ENCODE measurements around the gene ZMAT5.

The ZMAT5 gene

GRCh38 chr22:29799217-29799680 is 32.4 kb upstream of the ZMAT5 start:
- Histone ChIP-seq H3K27me3 (ENCODE audit: insufficient read depth, low read length) (no peaks in the 10 kb centered on the region), H3K36me3 (ENCODE audit: insufficient read depth, low read length) (peaks cover 72% of the 10 kb centered on the region), H3K9me3 (ENCODE audit: low read length) (no peaks in the 10 kb centered on the region), H3K4me1 (ENCODE audit: insufficient read depth, low read length) (no peaks in the 10 kb centered on the region), H2AFZ (ENCODE audit: low read depth, low read length) (no peak overlapping the region), H3K4me3 (ENCODE audit: low read length) (no peak overlapping the region)

- Histone ChIP-seq H3K36me3 (ENCODE audit: insufficient read depth, low read length) (peaks cover 69% of the 10 kb centered on the region), H3K4me3 (ENCODE audit: low read length) (no peak overlapping the region)
Observed at GRCh38 chr22:29798801-29799200, 32.0 kb upstream of the ZMAT5 start.

GRCh38 chr22:29798318-29798717 is 31.5 kb upstream of the ZMAT5 start:
- Histone ChIP-seq H3K4me3 (ENCODE audit: low read length) (no peak overlapping the region), H2AFZ (ENCODE audit: low read depth, low read length) (no peak overlapping the region), H3K9me3 (ENCODE audit: low read length) (no peaks in the 10 kb centered on the region), H3K27me3 (ENCODE audit: insufficient read depth, low read length) (no peaks in the 10 kb centered on the region), H3K4me1 (ENCODE audit: insufficient read depth, low read length) (no peaks in the 10 kb centered on the region), H3K36me3 (ENCODE audit: insufficient read depth, low read length) (peaks cover 69% of the 10 kb centered on the region)

More at GRCh38 chr22:29798801-29799200, 32.0 kb upstream of the ZMAT5 start:
- no peaks in the 10 kb centered on the region for H3K4me1 ChIP-seq (ENCODE audit: insufficient read depth, low read length)
- no peaks in the 10 kb centered on the region for H3K9me3 ChIP-seq (ENCODE audit: low read length)
- no peak overlapping the region for H2AFZ ChIP-seq (ENCODE audit: low read depth, low read length)
- H3K27me3 ChIP-seq (ENCODE audit: insufficient read depth, low read length) = no peaks in the 10 kb centered on the region

- no peak overlapping the region for H2AFZ ChIP-seq (ENCODE audit: low read depth, low read length)
- no peaks in the 10 kb centered on the region for H3K4me1 ChIP-seq (ENCODE audit: insufficient read depth, low read length)
- peaks cover 76% of the 10 kb centered on the region for H3K36me3 ChIP-seq (ENCODE audit: insufficient read depth, low read length)
- no peaks in the 10 kb centered on the region for H3K27me3 ChIP-seq (ENCODE audit: insufficient read depth, low read length)
- no peaks in the 10 kb centered on the region for H3K9me3 ChIP-seq (ENCODE audit: low read length)
- no peak overlapping the region for H3K4me3 ChIP-seq (ENCODE audit: low read length)
Observed at GRCh38 chr22:29797351-29797750, 30.5 kb upstream of the ZMAT5 start.

GRCh38 chr22:29795663-29796062 is 28.9 kb upstream of the ZMAT5 start:
- no peaks in the 10 kb centered on the region for H3K27me3 ChIP-seq (ENCODE audit: insufficient read depth, low read length)
- no peaks in the 10 kb centered on the region for H3K4me1 ChIP-seq (ENCODE audit: insufficient read depth, low read length)
- no peak overlapping the region for H2AFZ ChIP-seq (ENCODE audit: low read depth, low read length)
- H3K9me3 ChIP-seq (ENCODE audit: low read length) = no peaks in the 10 kb centered on the region
- H3K4me3 ChIP-seq (ENCODE audit: low read length) = no peak overlapping the region
- peaks cover 72% of the 10 kb centered on the region for H3K36me3 ChIP-seq (ENCODE audit: insufficient read depth, low read length)

- H3K9me3 ChIP-seq (ENCODE audit: low read length) = no peaks in the 10 kb centered on the region
- H3K36me3 ChIP-seq (ENCODE audit: insufficient read depth, low read length) = peaks cover 75% of the 10 kb centered on the region
- no peaks in the 10 kb centered on the region for H3K27me3 ChIP-seq (ENCODE audit: insufficient read depth, low read length)
- H2AFZ ChIP-seq (ENCODE audit: low read depth, low read length) = no peak overlapping the region
- H3K4me1 ChIP-seq (ENCODE audit: insufficient read depth, low read length) = no peaks in the 10 kb centered on the region
- no peak overlapping the region for H3K4me3 ChIP-seq (ENCODE audit: low read length)
Observed at GRCh38 chr22:29793396-29793795, 26.6 kb upstream of the ZMAT5 start.

- peaks cover 60% of the 10 kb centered on the region for H3K36me3 ChIP-seq (ENCODE audit: insufficient read depth, low read length)
- no peaks in the 10 kb centered on the region for H3K9me3 ChIP-seq (ENCODE audit: low read length)
- no peaks in the 10 kb centered on the region for H3K27me3 ChIP-seq (ENCODE audit: insufficient read depth, low read length)
- H3K4me1 ChIP-seq (ENCODE audit: insufficient read depth, low read length) = no peaks in the 10 kb centered on the region
- no peak overlapping the region for H3K4me3 ChIP-seq (ENCODE audit: low read length)
- H2AFZ ChIP-seq (ENCODE audit: low read depth, low read length) = no peak overlapping the region
Observed at GRCh38 chr22:29790061-29790460, 23.3 kb upstream of the ZMAT5 start.

- Histone ChIP-seq H3K27me3 (ENCODE audit: insufficient read depth, low read length) (no peaks in the 10 kb centered on the region), H3K9me3 (ENCODE audit: low read length) (no peaks in the 10 kb centered on the region), H2AFZ (ENCODE audit: low read depth, low read length) (no peak overlapping the region), H3K36me3 (ENCODE audit: insufficient read depth, low read length) (peaks cover 52% of the 10 kb centered on the region), H3K4me1 (ENCODE audit: insufficient read depth, low read length) (no peaks in the 10 kb centered on the region), H3K4me3 (ENCODE audit: low read length) (no peak overlapping the region)
Observed at GRCh38 chr22:29788339-29789279, 21.8 kb upstream of the ZMAT5 start.

GRCh38 chr22:29787371-29787980 is 20.7 kb upstream of the ZMAT5 start:
- H3K36me3 ChIP-seq (ENCODE audit: insufficient read depth, low read length) = peaks cover 41% of the 10 kb centered on the region
- H3K4me1 ChIP-seq (ENCODE audit: insufficient read depth, low read length) = no peaks in the 10 kb centered on the region
- H2AFZ ChIP-seq (ENCODE audit: low read depth, low read length) = no peak overlapping the region
- H3K27me3 ChIP-seq (ENCODE audit: insufficient read depth, low read length) = no peaks in the 10 kb centered on the region
- no peaks in the 10 kb centered on the region for H3K9me3 ChIP-seq (ENCODE audit: low read length)
- no peak overlapping the region for H3K4me3 ChIP-seq (ENCODE audit: low read length)

- Histone ChIP-seq H3K36me3 (ENCODE audit: insufficient read depth, low read length) (peaks cover 32% of the 10 kb centered on the region), H3K4me3 (ENCODE audit: low read length) (no peak overlapping the region), H2AFZ (ENCODE audit: low read depth, low read length) (no peak overlapping the region), H3K9me3 (ENCODE audit: low read length) (no peaks in the 10 kb centered on the region), H3K4me1 (ENCODE audit: insufficient read depth, low read length) (peaks cover 3% of the 10 kb centered on the region), H3K27me3 (ENCODE audit: insufficient read depth, low read length) (no peaks in the 10 kb centered on the region)
Observed at GRCh38 chr22:29786031-29786430, 19.2 kb upstream of the ZMAT5 start.

- Histone ChIP-seq H3K36me3 (ENCODE audit: insufficient read depth, low read length) (peaks cover 20% of the 10 kb centered on the region), H3K9me3 (ENCODE audit: low read length) (no peaks in the 10 kb centered on the region), H3K4me3 (ENCODE audit: low read length) (no peak overlapping the region), H3K4me1 (ENCODE audit: insufficient read depth, low read length) (peaks cover 12% of the 10 kb centered on the region), H3K27me3 (ENCODE audit: insufficient read depth, low read length) (no peaks in the 10 kb centered on the region), H2AFZ (ENCODE audit: low read depth, low read length) (no peak overlapping the region)
Observed at GRCh38 chr22:29784451-29785361, 17.9 kb upstream of the ZMAT5 start.

- Histone ChIP-seq H3K4me1 (ENCODE audit: insufficient read depth, low read length) (peaks cover 28% of the 10 kb centered on the region), H3K4me3 (ENCODE audit: low read length) (no peak overlapping the region), H3K36me3 (ENCODE audit: insufficient read depth, low read length) (no peaks in the 10 kb centered on the region), H3K27me3 (ENCODE audit: insufficient read depth, low read length) (no peaks in the 10 kb centered on the region), H2AFZ (ENCODE audit: low read depth, low read length) (no peak overlapping the region), H3K9me3 (ENCODE audit: low read length) (no peaks in the 10 kb centered on the region)
Observed at GRCh38 chr22:29782061-29782845, 15.4 kb upstream of the ZMAT5 start.
